Duodenal mucosa (tissue), 2 donors: ENCODE measurements around the gene RASA3.
"Not testable (repeated sequence)": the region's sequence is repeated elsewhere in the genome, so short reads cannot be mapped to it uniquely, and the experiment has no call there.

Experiments
- H3K27ac ChIP-seq: one replicate; pipeline ENCODE4 v1.7.0; 2013; ENCODE audit warnings: low read depth, low read length
- H3K27me3 ChIP-seq, 2 donors: one replicate each; pipeline ENCODE4 v1.7.0; 2013; ENCODE audit warnings: low read length in 2 of 2, control low read depth in 1 of 2; ENCODE audit not compliant: insufficient read depth in 2 of 2, control insufficient read depth in 1 of 2
- H3K36me3 ChIP-seq, 2 donors: one replicate each; pipeline ENCODE4 v1.7.0; 2013; ENCODE audit warnings: low read length in 2 of 2, control low read depth in 1 of 2; ENCODE audit not compliant: insufficient read depth in 2 of 2, control insufficient read depth in 1 of 2
- H3K4me1 ChIP-seq, 2 donors: one replicate each; pipeline ENCODE4 v1.7.0; 2013; ENCODE audit warnings: low read length in 2 of 2, control low read depth in 1 of 2; ENCODE audit not compliant: insufficient read depth in 2 of 2, control insufficient read depth in 1 of 2
- H3K4me3 ChIP-seq, 2 donors: one replicate each; pipeline ENCODE4 v1.7.0; 2013; ENCODE audit warnings: low read length in 2 of 2, low read depth in 1 of 2
- H3K9ac ChIP-seq, 2 donors: one replicate each; pipeline ENCODE4 v1.7.0; 2013; ENCODE audit warnings: low read length in 2 of 2, low read depth in 1 of 2
- H3K9me3 ChIP-seq, 2 donors: one replicate each; pipeline ENCODE4 v1.7.0; 2013; ENCODE audit warnings: low read length in 2 of 2, control low read depth in 1 of 2; ENCODE audit not compliant: control insufficient read depth in 1 of 2

The RASA3 gene

GRCh38 chr13:114148886-114149285, 16.5 kb upstream of the RASA3 start:
- not testable (repeated sequence) for H3K36me3 ChIP-seq, H3K27ac ChIP-seq
- peaks cover 20 to 21% of the 10 kb centered on the region in 2 donors for H3K4me1 ChIP-seq

DNA sequence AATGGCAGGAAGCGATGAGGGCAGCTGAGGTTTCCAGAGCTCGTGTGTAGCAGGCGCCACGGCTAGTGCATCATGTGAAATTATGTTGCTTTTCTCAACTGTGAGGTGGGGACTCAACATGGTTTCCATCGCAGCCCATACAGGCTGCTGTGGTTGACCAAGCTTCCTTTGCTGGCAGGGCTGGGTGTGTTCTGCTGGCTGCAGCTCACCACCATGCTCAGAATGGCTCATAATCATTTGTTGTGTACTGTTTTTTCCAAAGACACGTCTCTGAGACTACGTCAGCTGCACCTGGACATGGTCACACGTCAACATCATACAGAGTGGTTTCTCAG, 16.1 kb upstream of the RASA3 start:
- Histone ChIP-seq H3K27me3 (no peaks in the 10 kb centered on the region), H3K4me3 (no peak overlapping the region), H3K27ac (no peak overlapping the region), H3K36me3 (no peaks in the 10 kb centered on the region), H3K9ac (no peak overlapping the region), H3K9me3 (no peaks in the 10 kb centered on the region), H3K4me1 (peaks cover 24 to 25% of the 10 kb centered on the region in 2 donors)

More at GRCh38 chr13:114148886-114149285, 16.5 kb upstream of the RASA3 start:
- not testable (repeated sequence) for H3K4me3 ChIP-seq, H3K9me3 ChIP-seq, H3K9ac ChIP-seq, H3K27me3 ChIP-seq

- Histone ChIP-seq H3K36me3 (no peaks in the 10 kb centered on the region), H3K4me3 (no peak overlapping the region), H3K9me3 (no peaks in the 10 kb centered on the region), H3K27me3 (no peaks in the 10 kb centered on the region), H3K4me1 (peaks cover 30% of the 10 kb centered on the region in 2 donors), H3K9ac (no peak overlapping the region), H3K27ac (no peak overlapping the region)
Measured at GRCh38 chr13:114147803-114148520, 15.5 kb upstream of the RASA3 start.

DNA sequence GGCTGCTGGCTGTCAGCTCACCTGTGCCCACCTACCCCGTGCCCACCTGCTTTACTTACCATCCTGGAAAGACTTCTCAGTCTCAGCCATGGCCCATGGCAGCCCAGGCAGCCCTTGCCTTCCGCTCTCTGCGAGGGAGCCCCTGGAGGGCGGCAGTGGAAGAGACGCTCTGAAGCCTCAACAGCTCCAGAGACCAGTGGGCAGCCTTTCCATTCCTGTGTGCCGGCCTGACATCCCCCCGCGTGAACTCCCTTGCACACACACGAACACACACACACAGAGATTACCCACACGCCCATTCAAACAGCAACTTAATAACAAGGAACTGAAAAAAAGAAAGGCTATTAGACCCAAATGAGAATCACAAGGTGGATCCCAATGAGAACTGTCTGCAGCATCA, 14.2 kb upstream of the RASA3 start:
- Histone ChIP-seq H3K4me1 (peaks cover 38 to 39% of the 10 kb centered on the region in 2 donors), H3K9me3 (no peaks in the 10 kb centered on the region), H3K36me3 (no peaks in the 10 kb centered on the region), H3K27me3 (no peaks in the 10 kb centered on the region), H3K27ac (no peak overlapping the region), H3K4me3 (no peak overlapping the region), H3K9ac (no peak overlapping the region)

DNA sequence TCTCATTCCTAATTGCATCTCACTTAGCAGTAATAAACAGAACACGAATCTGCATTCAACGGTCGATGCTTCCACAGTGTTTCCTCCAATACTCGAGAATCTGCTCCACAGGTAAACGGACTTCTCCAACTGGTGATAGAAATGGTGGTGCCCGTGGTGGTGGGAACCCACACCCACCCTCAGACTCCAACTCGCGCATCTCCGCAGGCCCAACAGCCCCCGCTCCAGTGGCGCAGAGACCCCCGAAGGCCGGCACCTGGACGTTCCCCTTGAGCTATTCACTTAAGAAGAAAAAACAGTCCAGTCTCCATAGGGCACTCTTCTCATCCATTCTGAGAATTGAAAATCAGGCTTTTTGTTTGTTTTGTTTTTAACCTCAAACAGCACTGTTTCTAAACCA, 13.8 kb upstream of the RASA3 start:
- no peaks in the 10 kb centered on the region for H3K36me3 ChIP-seq
- no peak overlapping the region for H3K9ac ChIP-seq
- no peaks in the 10 kb centered on the region for H3K27me3 ChIP-seq
- H3K9me3 ChIP-seq = no peaks in the 10 kb centered on the region
- H3K4me3 ChIP-seq = no peak overlapping the region
- peaks cover 33 to 40% of the 10 kb centered on the region in 2 donors for H3K4me1 ChIP-seq
- H3K27ac ChIP-seq = no peak overlapping the region

GRCh38 chr13:114145722-114146121, 13.3 kb upstream of the RASA3 start:
- no peaks in the 10 kb centered on the region for H3K9me3 ChIP-seq
- no peak overlapping the region for H3K27ac ChIP-seq
- no peaks in the 10 kb centered on the region for H3K36me3 ChIP-seq
- no peak overlapping the region for H3K4me3 ChIP-seq
- H3K9ac ChIP-seq = no peak overlapping the region
- H3K27me3 ChIP-seq = no peaks in the 10 kb centered on the region
- peaks cover 30 to 41% of the 10 kb centered on the region in 2 donors for H3K4me1 ChIP-seq

DNA sequence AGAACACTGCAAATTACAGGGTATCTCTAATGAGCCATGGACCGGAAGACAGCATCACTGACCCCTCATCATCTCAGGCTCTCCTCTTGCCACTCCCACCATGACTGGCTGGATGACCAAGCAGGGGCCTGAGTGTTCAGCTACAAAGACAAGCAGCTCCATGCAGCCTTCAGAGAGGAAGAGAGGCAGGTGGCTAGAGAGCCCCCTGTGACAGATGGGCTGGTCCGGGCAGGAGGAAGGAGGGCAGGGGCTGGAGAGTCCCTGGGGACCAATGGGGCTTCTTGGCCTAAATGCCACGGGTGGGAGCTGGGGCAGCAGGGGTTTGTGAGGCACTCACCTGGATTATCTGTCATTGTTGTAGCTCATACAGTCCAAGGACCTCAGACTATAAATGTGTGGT, 12.8 kb upstream of the RASA3 start:
- no peak overlapping the region for H3K27ac ChIP-seq
- peaks cover 27 to 43% of the 10 kb centered on the region in 2 donors for H3K4me1 ChIP-seq
- no peak overlapping the region for H3K9ac ChIP-seq
- H3K36me3 ChIP-seq = no peaks in the 10 kb centered on the region
- H3K27me3 ChIP-seq = no peaks in the 10 kb centered on the region
- H3K4me3 ChIP-seq = no peak overlapping the region
- H3K9me3 ChIP-seq = no peaks in the 10 kb centered on the region

DNA sequence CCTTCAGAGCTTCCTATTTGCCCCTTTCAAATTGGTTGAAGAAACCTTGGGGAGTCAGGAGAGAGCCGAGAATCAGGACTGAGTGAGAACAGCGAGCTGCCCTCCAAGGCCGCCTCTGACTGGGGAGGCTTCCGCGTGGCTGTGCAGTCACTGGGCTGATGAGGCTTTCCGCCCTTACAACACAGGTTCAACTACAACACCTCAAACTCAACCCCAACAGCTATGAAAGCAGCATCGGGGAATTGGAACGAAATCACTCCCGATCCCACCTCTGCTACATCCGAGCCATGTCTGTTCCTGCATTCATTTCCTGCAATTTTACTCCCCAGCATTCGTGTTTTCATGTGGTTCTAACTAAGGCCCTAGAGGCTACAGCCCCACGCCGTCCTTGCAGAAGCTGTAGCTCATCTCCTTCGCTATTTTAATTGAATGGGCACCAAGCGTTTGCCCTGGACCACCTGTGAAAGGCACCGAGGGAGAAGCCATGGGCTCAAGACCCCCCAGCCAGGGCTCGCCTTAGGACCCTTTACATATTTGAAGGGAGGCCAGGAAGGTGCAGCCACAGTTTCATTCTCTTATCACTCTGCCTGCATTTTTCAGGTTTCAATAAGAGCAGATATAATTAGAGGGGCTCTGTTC, 12.3 kb upstream of the RASA3 start:
- Histone ChIP-seq H3K9ac (no peak overlapping the region), H3K4me3 (no peak overlapping the region), H3K4me1 (peaks cover 26 to 43% of the 10 kb centered on the region in 2 donors), H3K9me3 (no peaks in the 10 kb centered on the region), H3K36me3 (no peaks in the 10 kb centered on the region), H3K27ac (no peak overlapping the region), H3K27me3 (no peaks in the 10 kb centered on the region)

DNA sequence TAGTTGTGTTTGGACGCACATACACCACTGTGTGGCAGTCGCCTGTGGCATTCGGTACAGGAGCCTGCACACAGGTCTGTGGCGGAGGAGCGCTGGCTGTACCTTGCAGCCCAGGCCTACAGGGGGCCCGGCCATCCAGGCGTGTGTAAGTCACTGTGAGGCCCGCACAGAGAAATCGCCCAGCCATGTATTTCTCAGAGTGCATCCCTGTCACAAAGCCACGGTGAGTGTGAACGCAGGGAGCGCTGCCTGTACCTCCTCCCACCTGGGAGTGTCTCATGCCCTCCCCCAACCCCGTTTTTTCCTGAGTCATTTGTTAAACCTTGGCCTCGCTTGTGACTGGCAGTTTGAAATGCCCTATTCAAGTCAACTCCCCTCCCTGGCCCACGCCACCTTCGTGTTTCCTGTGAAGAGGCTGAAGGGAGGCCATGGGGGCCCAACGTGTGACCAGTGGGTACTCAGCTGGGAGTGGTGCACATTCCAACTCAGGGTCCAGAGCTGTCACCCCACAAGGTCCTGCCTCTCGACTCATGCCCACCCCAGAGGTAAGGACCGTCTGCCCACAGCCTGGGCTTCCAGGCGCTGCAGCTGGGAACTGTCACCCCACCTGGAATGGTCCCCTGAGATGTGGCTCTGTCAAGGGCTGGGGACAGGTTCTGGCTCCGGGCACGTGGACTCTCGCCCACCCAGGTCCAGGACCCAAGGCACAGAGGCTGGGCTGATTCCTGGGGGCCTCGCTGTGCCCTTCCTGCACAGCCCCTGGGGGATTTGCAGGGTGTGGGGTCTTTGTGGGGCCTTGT, 11.6 kb upstream of the RASA3 start:
- no peak overlapping the region for H3K27ac ChIP-seq
- H3K4me3 ChIP-seq = no peak overlapping the region
- no peak overlapping the region for H3K9ac ChIP-seq
- peaks cover 26 to 43% of the 10 kb centered on the region in 2 donors for H3K4me1 ChIP-seq
- H3K27me3 ChIP-seq = no peaks in the 10 kb centered on the region
- no peaks in the 10 kb centered on the region for H3K9me3 ChIP-seq
- no peaks in the 10 kb centered on the region for H3K36me3 ChIP-seq
